H1 (cell line): ENCODE data around the gene CCDC15.

Experiments used
- CBX8 ChIP-seq: fragments of 300-800, 300-1000 bp; sonication (generic); IDR thresholded peaks from 2 replicates; pipeline ENCODE4 v1.7.1; 2016; ENCODE audit warnings: low read depth, low read length, borderline replicate concordance
- CHD2 ChIP-seq: IDR thresholded peaks from 2 replicates; pipeline ENCODE4 v1.6.1; 2012; ENCODE audit warnings: low read length, improper control_type of control experiment
- CREB1 ChIP-seq: IDR thresholded peaks from 2 replicates; pipeline ENCODE4 v1.6.1; 2012; ENCODE audit warnings: inconsistent platforms
- GABPA ChIP-seq: IDR thresholded peaks from 2 replicates; pipeline ENCODE4 v1.6.1; 2011; ENCODE audit warnings: mild to moderate bottlenecking, low read length, moderate library complexity, borderline replicate concordance; ENCODE audit not compliant: insufficient read depth
- MAFK ChIP-seq: IDR thresholded peaks from 2 replicates; pipeline ENCODE4 v1.6.1; 2012; ENCODE audit warnings: low read depth, mild to moderate bottlenecking, improper control_type of control experiment, low read length
- POLR2A ChIP-seq, 2 experiments: IDR thresholded peaks; 1 replicate in 1 of 2; 2 replicates in 1 of 2; pipeline ENCODE4 v1.6.1; 2011; ENCODE audit warnings: low read depth in 2 of 2, low read length in 2 of 2, mild to moderate bottlenecking in 2 of 2; ENCODE audit errors: control extremely low read depth in 1 of 2
- POLR2AphosphoS5 ChIP-seq: IDR thresholded peaks from 2 replicates; pipeline ENCODE4 v1.6.1; 2011; ENCODE audit warnings: low read depth, low read length
- RAD21 ChIP-seq, 2 experiments: IDR thresholded peaks in 1 of 2; conservative IDR thresholded peaks in 1 of 2; 2 replicates each; pipeline ENCODE4 v1.6.1; 2011; ENCODE audit warnings: low read depth in 2 of 2, low read length in 2 of 2, improper control_type of control experiment in 1 of 2, inconsistent platforms in 1 of 2, mild to moderate bottlenecking in 1 of 2, moderate library complexity in 1 of 2
- RFX5 ChIP-seq: IDR thresholded peaks from 2 replicates; pipeline ENCODE4 v1.6.1; 2011; ENCODE audit warnings: low read depth, low read length, improper control_type of control experiment, borderline replicate concordance
- RXRA ChIP-seq: IDR thresholded peaks from 2 replicates; pipeline ENCODE4 v1.6.1; 2011; ENCODE audit warnings: low read depth, mild to moderate bottlenecking, low read length, moderate library complexity; ENCODE audit not compliant: insufficient read depth
- SUZ12 ChIP-seq: fragments of 200-600 bp; sonication (generic); IDR thresholded peaks from 2 replicates; pipeline ENCODE4 v1.6.1; 2012; ENCODE audit warnings: mild to moderate bottlenecking, inconsistent platforms, low read length, moderate library complexity, mixed read lengths
- TF ChIP-seq, protein P1 (sequence below), 3 experiments: IDR thresholded peaks; 1 replicate in 2 of 3; 2 replicates in 1 of 3; pipeline versions ENCODE4 v1.5.1 to v1.6.1; 2011; ENCODE audit warnings: low read length in 3 of 3, mild to moderate bottlenecking in 3 of 3, inconsistent platforms in 2 of 3, low read depth in 1 of 3, moderate library complexity in 1 of 3; ENCODE audit not compliant: insufficient read depth in 1 of 3; ENCODE audit errors: control extremely low read depth in 1 of 3
- TF ChIP-seq, protein P2 (sequence below): IDR thresholded peaks from 2 replicates; pipeline ENCODE4 v1.6.1; 2011; ENCODE audit warnings: low read depth, mild to moderate bottlenecking, low read length; ENCODE audit not compliant: insufficient read depth

DNA sequence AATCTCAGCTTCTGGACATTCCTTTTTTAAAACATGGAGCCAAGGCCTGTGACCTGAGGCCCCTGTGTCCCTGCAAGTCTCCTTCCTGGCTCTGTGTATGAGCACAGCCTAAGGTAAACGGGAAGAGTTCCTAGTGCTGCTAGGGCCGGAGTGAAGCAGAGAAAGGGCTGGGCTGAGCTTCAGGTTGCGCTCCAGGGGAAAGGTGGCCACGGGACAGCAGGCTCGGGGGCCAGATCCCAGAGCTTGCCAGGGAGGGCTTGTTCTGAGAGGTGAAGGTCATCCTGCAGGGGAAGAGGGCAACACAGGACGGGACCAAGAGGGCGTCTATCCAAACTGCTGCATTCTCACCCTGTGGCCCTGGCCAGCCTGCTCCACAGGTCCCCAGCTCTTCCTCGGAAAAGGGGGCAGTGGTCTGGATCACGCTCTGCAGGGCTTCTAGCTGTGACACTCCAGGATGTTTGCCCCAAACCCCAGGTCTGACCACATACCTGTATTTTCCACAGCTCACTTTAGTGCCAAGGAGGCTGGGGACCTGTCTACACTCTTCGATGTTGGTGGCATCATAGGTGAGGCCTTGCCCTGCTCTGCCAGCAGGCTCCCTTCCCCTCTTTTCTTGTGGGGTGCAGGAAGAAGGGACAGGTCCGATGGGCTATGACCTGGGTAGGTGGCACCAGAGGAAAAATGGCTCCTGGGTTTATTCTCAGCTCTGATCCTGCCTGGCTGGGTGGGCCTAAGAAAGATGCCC is 129.5 kb downstream of the CCDC15 start:
- TF ChIP-seq, protein P1, sequence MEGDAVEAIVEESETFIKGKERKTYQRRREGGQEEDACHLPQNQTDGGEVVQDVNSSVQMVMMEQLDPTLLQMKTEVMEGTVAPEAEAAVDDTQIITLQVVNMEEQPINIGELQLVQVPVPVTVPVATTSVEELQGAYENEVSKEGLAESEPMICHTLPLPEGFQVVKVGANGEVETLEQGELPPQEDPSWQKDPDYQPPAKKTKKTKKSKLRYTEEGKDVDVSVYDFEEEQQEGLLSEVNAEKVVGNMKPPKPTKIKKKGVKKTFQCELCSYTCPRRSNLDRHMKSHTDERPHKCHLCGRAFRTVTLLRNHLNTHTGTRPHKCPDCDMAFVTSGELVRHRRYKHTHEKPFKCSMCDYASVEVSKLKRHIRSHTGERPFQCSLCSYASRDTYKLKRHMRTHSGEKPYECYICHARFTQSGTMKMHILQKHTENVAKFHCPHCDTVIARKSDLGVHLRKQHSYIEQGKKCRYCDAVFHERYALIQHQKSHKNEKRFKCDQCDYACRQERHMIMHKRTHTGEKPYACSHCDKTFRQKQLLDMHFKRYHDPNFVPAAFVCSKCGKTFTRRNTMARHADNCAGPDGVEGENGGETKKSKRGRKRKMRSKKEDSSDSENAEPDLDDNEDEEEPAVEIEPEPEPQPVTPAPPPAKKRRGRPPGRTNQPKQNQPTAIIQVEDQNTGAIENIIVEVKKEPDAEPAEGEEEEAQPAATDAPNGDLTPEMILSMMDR (IDR thresholded peaks at IDR 0.05; ENCODE audit: control extremely low read depth in 1 of 3, insufficient read depth in 1 of 3, low read depth in 1 of 3, low read length in 3 of 3), result no peak
- TF ChIP-seq GABPA (no peak), CREB1 (no peak), SUZ12 (no peak), POLR2A (IDR thresholded peaks at IDR 0.05; ENCODE audit: control extremely low read depth in 1 of 2, low read depth in 2 of 2, low read length in 2 of 2) (no peak), CBX8 (no peak), POLR2AphosphoS5 (no peak), RAD21 (IDR thresholded peaks at IDR 0.05 in 1 of 2, conservative IDR thresholded peaks at IDR 0.05 in 1 of 2; ENCODE audit: low read depth in 2 of 2, low read length in 2 of 2) (no peak), MAFK (no peak), RXRA (no peak), RFX5 (no peak), CHD2 (no peak)
- TF ChIP-seq, protein P2, sequence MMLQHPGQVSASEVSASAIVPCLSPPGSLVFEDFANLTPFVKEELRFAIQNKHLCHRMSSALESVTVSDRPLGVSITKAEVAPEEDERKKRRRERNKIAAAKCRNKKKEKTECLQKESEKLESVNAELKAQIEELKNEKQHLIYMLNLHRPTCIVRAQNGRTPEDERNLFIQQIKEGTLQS, result no peak
